Loucy (cell line): ENCODE measurements around the gene CIART.

Experiments used
- CTCF ChIP-seq: fragments of 200-600 bp; sonication (generic); conservative IDR thresholded peaks from 2 replicates; pipeline ENCODE4 v1.5.1; 2014; ENCODE audit warnings: mild to moderate bottlenecking, antibody characterized with exemption, low read length
- EZH2phosphoT487 ChIP-seq: fragments of 200-600 bp; IDR thresholded peaks from 2 replicates; pipeline ENCODE4 v1.6.1; 2018; ENCODE audit warnings: antibody characterized with exemption, mild to moderate bottlenecking, moderate library complexity, borderline replicate concordance

GRCh38 chr1:150234309-150234565 is 48.1 kb upstream of the CIART start:
- TF ChIP-seq CTCF (no peak), EZH2phosphoT487 (no peak)
